ENCODE measurements around the gene GCSH.

GCSH gene

GRCh38 chr16:81040842-81041241 lies 55.4 kb downstream of the GCSH start:
- DNase-seq = no peak

- no peak for DNase-seq
Observed at GRCh38 chr16:81040131-81040530, 56.1 kb downstream of the GCSH start.

GRCh38 chr16:81036751-81037350 lies 59.3 kb downstream of the GCSH start:
- no peak for DNase-seq

- no peak for DNase-seq
Observed at GRCh38 chr16:81035975-81036750, 60.0 kb downstream of the GCSH start.

- DNase-seq = peak; percentile 54
Observed at GRCh38 chr16:81035398-81035974, 60.7 kb downstream of the GCSH start, which contains the start of gene ATMIN. ATMIN (plus strand) TSS chr16:81035842; CDS start chr16:81035871, 29 bp downstream.

Measured in GDM1 (cell line).